Measurements from ENCODE around the gene MVB12B. TPM values are rescaled to one million over a fixed set of nuclear protein-coding genes. Genes with fewer than 3 reads are reported as not detected.

The MVB12B gene
- total and polyA plus RNA-seq, 7 donors: 1.5 to 25.6 (median 11.6) TPM

DNA sequence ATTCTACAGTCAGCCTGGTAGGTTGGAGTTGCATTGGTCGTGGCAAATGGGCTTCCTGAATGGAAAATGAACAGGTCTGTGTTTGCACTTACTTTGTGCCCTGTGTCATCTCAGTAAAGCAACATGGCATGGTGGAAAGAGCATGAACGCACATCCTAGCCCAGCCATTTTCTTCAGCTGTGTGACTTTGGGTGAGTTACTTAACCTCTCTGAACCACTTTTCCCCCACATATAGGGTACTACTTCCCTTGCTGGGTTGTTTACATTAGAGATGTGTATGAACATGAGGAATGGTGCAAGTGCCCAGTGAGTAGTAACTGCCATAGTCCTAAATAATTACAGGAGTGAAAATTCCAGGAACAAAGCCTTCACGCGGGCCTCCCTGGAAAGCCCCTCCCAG is 83.6 kb downstream of the MVB12B start:
- peaks cover 0 to 14% of the 10 kb centered on the region in 2 donors for H3K36me3 ChIP-seq (ENCODE audit: insufficient read depth in 1 of 2, low read depth in 1 of 2)
- 88 to 92% (median 88%) methylated on average over 4 of the region's 4 CpGs for WGBS, 3 donors
- DNase-seq: no peak
- no peak overlapping the region for H3K4me3 ChIP-seq
- no peaks in the 10 kb centered on the region for H3K9me3 ChIP-seq
- no peak for ATAC-seq
- no peak overlapping the region for H3K27ac ChIP-seq
- TF ChIP-seq, protein P1, sequence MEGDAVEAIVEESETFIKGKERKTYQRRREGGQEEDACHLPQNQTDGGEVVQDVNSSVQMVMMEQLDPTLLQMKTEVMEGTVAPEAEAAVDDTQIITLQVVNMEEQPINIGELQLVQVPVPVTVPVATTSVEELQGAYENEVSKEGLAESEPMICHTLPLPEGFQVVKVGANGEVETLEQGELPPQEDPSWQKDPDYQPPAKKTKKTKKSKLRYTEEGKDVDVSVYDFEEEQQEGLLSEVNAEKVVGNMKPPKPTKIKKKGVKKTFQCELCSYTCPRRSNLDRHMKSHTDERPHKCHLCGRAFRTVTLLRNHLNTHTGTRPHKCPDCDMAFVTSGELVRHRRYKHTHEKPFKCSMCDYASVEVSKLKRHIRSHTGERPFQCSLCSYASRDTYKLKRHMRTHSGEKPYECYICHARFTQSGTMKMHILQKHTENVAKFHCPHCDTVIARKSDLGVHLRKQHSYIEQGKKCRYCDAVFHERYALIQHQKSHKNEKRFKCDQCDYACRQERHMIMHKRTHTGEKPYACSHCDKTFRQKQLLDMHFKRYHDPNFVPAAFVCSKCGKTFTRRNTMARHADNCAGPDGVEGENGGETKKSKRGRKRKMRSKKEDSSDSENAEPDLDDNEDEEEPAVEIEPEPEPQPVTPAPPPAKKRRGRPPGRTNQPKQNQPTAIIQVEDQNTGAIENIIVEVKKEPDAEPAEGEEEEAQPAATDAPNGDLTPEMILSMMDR (IDR thresholded peaks at IDR 0.05): no peak
- intact Hi-C loops (cut with DNase I): no loop called here
- H3K27me3 ChIP-seq (ENCODE audit: insufficient read depth in 3 of 3, low read length in 2 of 3): no peaks in the 10 kb centered on the region
- no peaks in the 10 kb centered on the region for H3K4me1 ChIP-seq

DNA sequence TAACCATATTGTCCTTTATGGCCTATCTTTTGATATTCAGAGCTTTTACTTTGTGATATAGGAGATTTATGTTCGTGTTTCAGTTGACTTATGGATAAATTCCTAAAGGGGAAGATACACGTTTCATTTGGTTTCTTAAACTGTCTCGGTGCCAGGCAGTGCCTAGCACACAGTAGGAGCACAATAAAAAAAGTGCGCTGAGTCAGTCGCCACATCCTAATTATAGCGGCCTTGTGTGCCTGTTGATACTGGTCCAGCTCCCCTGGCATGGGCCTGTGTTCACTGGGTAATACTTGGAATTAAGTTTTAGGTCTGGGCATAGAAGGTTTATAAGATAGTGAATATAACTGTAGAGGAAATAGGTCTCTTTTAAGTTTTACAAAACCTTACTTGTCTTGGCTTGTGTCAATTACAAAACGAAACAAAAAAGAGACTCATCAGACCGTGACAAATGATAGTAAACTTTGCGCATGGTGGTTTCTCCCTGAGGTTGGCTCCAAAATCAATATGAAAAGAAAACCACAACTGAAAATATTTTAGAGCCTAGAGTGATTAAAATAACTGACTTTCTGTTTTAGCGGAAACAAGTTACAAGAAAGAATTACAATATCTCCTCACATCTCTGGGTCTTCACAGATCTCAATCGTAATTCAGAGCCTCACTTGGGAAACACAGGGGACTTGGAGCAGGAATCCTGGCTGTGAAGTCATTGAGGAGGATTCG is 84.8 kb downstream of the MVB12B start:
- intact Hi-C loops (cut with DNase I): no loop called here
- ATAC-seq: no peak
- H3K4me1 ChIP-seq: no peaks in the 10 kb centered on the region
- no peak for DNase-seq
- no peaks in the 10 kb centered on the region for H3K27me3 ChIP-seq (ENCODE audit: insufficient read depth in 3 of 3, low read length in 2 of 3)
- 81 to 87% (median 84%) methylated on average over 12 of the region's 12 CpGs for WGBS, 3 donors
- no peaks in the 10 kb centered on the region for H3K9me3 ChIP-seq
- H3K27ac ChIP-seq: no peak overlapping the region
- TF ChIP-seq, protein P1 (IDR thresholded peaks at IDR 0.05): no peak
- H3K36me3 ChIP-seq (ENCODE audit: insufficient read depth in 1 of 2, low read depth in 1 of 2): peaks cover 0 to 14% of the 10 kb centered on the region in 2 donors
- no peak overlapping the region for H3K4me3 ChIP-seq

DNA sequence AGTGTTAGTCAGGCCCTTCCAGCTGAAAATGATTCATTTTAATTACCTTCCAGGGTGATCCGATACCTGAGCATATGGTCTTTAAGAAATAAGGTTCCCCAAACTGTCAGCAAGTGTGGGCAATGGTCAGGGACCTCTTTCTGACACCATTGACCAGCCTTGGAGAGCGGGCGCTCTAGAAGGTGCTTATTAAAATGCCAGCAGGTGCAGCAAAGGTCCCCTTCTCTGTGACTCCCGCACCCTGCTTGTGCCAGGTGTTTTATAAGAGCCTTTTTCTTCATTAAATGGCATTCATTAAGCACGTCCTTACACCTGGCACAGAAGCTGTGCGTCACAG is 85.3 kb downstream of the MVB12B start:
- H3K4me1 ChIP-seq: no peaks in the 10 kb centered on the region
- intact Hi-C loops (cut with DNase I): no loop called here
- 93 to 98% (median 95%) methylated on average over 6 of the region's 6 CpGs for WGBS, 3 donors
- DNase-seq (no peak), ATAC-seq (no peak)
- H3K27ac ChIP-seq: no peak overlapping the region
- no peaks in the 10 kb centered on the region for H3K9me3 ChIP-seq
- no peak overlapping the region for H3K4me3 ChIP-seq
- H3K27me3 ChIP-seq (ENCODE audit: insufficient read depth in 3 of 3, low read length in 2 of 3): no peaks in the 10 kb centered on the region
- TF ChIP-seq, protein P1 (IDR thresholded peaks at IDR 0.05): no peak
- H3K36me3 ChIP-seq (ENCODE audit: insufficient read depth in 1 of 2, low read depth in 1 of 2): peaks cover 0 to 12% of the 10 kb centered on the region in 2 donors

DNA sequence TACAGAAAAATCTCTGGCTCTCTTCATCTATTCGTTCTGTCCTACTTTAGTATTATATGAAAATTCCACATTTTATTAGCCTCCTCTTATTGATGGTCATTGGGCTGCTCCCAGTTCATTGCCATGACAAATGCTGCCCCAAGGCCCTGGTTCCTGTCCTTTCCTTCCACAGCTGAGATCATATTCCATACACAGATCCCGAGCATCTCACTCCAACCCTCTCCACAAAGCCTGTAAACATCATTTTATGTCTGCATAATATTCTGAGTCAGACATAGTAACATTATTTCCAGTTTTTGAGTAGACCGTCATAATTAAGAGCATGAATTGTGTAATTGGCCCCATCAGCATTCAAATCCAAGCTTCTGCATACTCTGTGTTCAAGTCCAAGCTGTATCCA is 86.3 kb downstream of the MVB12B start:
- Histone ChIP-seq H3K27ac (no peak overlapping the region), H3K4me3 (no peak overlapping the region), H3K9me3 (no peaks in the 10 kb centered on the region), H3K27me3 (ENCODE audit: insufficient read depth in 3 of 3, low read length in 2 of 3) (no peaks in the 10 kb centered on the region), H3K4me1 (no peaks in the 10 kb centered on the region), H3K36me3 (ENCODE audit: insufficient read depth in 1 of 2, low read depth in 1 of 2) (peaks cover 0 to 10% of the 10 kb centered on the region in 2 donors)
- ATAC-seq (no peak), DNase-seq (no peak)
- intact Hi-C loops (cut with DNase I): no loop called here
- 82 to 88% (median 84%) methylated on average over 3 of the region's 3 CpGs for WGBS, 3 donors
- TF ChIP-seq, protein P1 (IDR thresholded peaks at IDR 0.05): no peak

Data from psoas muscle (tissue), 8 donors.